HG03342 (cell line): ENCODE results near the gene TCIRG1.
"Not testable (repeated sequence)": the region's sequence is repeated elsewhere in the genome, so short reads cannot be mapped to it uniquely, and the experiment has no call there.

Experiments used
- ATAC-seq: cut with Tn5 transposase; IDR thresholded peaks from one replicate; pipeline ENCODE4 v1.9.1; 2021; ENCODE audit warnings: mild to moderate bottlenecking, moderate library complexity; ENCODE audit not compliant: unreplicated experiment

Gene TCIRG1

GRCh38 chr11:68077617-68078582 lies 39.1 kb downstream of the TCIRG1 start:
- ATAC-seq = peak; percentile 52

- no peak for ATAC-seq
These were observed 42.0 kb downstream of the TCIRG1 start for GRCh38 chr11:68080860-68081259.

GRCh38 chr11:68081691-68082090 lies 42.9 kb downstream of the TCIRG1 start:
- no peak for ATAC-seq

- no peak for ATAC-seq
These were observed 43.7 kb downstream of the TCIRG1 start for GRCh38 chr11:68082481-68082880.

GRCh38 chr11:68083517-68083916 lies 44.7 kb downstream of the TCIRG1 start:
- ATAC-seq = no peak

- no peak for ATAC-seq
These were observed 50.9 kb downstream of the TCIRG1 start for GRCh38 chr11:68089679-68090078.

GRCh38 chr11:68090287-68090686 lies 51.5 kb downstream of the TCIRG1 start:
- ATAC-seq = no peak

- ATAC-seq = no peak
These were observed 51.9 kb downstream of the TCIRG1 start for GRCh38 chr11:68090706-68091105.

- ATAC-seq = no peak
These were observed 53.6 kb downstream of the TCIRG1 start for GRCh38 chr11:68092411-68092810.

- not testable (repeated sequence) for ATAC-seq
These were observed 54.1 kb downstream of the TCIRG1 start for GRCh38 chr11:68092946-68093345.

GRCh38 chr11:68093565-68093964 lies 54.7 kb downstream of the TCIRG1 start:
- ATAC-seq = no peak

GRCh38 chr11:68096962-68097361 lies 58.1 kb downstream of the TCIRG1 start:
- ATAC-seq = no peak

GRCh38 chr11:68099057-68099456 lies 60.2 kb downstream of the TCIRG1 start:
- no peak for ATAC-seq

GRCh38 chr11:68099474-68100405 lies 60.9 kb downstream of the TCIRG1 start:
- no peak for ATAC-seq
